ENCODE results near the gene CTNNAL1.
"Not testable (repeated sequence)": the region's sequence is repeated elsewhere in the genome, so short reads cannot be mapped to it uniquely, and the experiment has no call there.

The CTNNAL1 gene

DNA sequence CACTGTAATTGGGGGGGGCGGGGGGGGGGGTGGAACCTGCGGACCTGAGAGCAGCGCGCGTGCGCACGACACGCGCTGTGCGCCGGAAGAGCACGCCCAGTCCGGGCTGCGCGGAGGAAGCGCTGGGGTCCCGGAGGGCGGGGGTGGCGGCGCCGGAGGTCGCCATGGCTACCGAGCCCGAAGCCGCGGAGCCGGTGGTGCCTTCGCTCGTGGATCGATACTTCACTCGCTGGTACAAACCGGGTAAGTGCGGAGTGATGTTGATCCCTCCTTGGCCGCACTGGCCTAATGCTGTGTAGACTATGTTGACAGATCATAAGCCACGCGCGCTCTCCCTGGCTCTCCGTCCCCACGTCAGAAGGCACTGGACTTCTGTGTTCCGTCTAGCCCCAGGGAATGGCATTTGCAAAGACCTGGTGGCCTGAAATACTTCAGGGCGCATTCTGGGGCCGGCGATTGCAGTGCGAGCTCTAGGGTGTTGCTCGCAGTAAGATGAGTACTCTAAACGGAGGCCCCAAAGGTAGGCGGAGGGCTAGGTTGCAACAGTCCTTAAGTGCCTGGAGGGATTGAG, 78.9 kb downstream of the CTNNAL1 start, which contains the start of gene ABITRAM:
TSS of gene ABITRAM (plus strand) at position 78 of the 571 bp plus-strand sequence. CDS start at position 165, 87 bp downstream.
- DNase-seq (ENCODE audit: low read depth in 2 of 2, low spot score in 1 of 2) = peak; percentile 53 to 64

GRCh38 chr9:108933718-108934322, 79.5 kb downstream of the CTNNAL1 start, which contains the start of gene ELP1:
Gene ELP1 (minus strand): TSS chr9:108934124. CDS start chr9:108931146, 2,978 bp downstream.
- DNase-seq (ENCODE audit: low read depth in 2 of 2, low spot score in 1 of 2) = peak; percentile 86

- DNase-seq (ENCODE audit: low read depth in 2 of 2, low spot score in 1 of 2) = no peak
These were observed 80.0 kb downstream of the CTNNAL1 start for GRCh38 chr9:108933231-108933717.

DNA sequence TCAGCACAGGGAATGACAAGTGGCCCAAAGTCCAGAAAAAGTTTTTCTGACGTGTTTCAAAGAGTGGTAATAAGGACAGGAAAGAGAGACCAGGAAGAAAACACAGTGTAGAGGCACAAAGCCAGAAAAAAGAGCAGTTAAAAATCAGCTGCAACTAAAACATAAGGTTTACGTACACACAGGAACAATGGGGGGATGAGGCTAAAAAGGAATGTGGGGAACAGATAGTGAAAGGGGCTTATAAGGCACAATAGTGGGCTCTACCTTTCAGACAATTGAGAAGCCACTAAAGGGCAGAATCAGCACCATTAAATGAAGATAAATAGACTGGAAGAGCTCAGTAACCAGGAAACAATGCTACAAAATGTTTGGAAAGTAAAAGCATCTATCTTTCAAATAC, 84.9 kb downstream of the CTNNAL1 start:
- no peak for DNase-seq (ENCODE audit: low read depth in 2 of 2, low spot score in 1 of 2)

GRCh38 chr9:108924466-108924865, 88.8 kb downstream of the CTNNAL1 start:
- no peak for DNase-seq (ENCODE audit: low read depth in 2 of 2, low spot score in 1 of 2)

DNA sequence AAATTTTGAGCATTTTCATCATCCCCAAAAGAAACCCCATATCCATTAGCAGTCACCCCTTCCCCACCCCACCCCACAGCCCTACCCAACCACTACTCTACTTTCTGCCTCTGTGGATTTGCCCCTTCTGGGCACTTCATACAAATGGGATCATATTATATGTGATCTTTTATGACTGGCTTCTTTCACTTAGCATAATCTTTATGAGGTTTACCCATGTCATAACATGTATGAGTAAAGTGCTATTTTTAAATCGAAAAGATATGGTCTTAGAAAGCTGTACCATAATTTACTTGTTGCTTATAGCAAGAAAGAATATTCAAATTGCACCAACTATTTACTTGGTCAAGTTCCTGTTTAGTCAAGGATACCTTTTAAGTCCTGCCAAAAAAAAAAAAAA, 92.1 kb downstream of the CTNNAL1 start:
- DNase-seq (ENCODE audit: low read depth in 2 of 2, low spot score in 1 of 2) = no peak

DNA sequence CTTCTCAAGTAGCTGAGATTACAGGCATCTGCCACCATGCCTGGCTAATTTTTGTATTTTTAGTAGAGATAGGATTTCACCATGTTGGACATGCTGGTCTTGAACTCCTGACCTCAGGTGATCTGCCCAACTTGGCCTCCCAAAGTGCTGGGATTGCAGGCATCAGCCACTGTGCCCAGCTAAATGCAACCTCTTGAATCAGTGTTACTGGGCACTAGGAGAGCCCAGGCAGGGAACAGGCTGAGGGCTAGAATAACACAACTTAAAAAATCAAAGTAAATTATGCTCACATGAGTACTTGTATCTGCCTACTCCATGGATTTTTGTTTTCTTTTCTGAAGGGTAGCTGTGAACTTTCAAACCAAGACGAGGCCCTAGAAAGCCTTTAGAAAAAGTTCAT, 92.9 kb downstream of the CTNNAL1 start:
- not testable (repeated sequence) for DNase-seq (ENCODE audit: low read depth in 2 of 2, low spot score in 1 of 2)

GRCh38 chr9:108919517-108919916, 93.8 kb downstream of the CTNNAL1 start:
- no peak for DNase-seq (ENCODE audit: low read depth in 2 of 2, low spot score in 1 of 2)

DNA sequence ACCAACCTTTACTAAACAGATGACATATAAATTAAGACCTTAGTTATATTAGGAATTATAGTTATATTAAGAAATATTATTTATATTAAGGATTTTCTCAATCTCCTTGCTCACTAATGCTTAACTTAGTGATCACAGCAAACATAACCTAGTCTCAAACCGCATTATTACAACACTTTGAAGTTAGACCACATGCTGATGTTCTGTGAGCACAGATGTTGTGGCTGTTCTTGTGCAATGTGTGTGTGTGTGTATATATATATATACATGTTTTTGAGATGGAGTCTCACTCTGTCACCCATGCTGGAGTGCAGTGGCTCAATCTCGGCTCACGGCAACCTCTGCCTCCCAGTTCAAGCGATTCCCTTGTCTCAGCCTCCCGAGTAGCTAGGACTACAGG, 99.9 kb downstream of the CTNNAL1 start:
- DNase-seq (ENCODE audit: low read depth in 2 of 2, low spot score in 1 of 2) = no peak

DNA sequence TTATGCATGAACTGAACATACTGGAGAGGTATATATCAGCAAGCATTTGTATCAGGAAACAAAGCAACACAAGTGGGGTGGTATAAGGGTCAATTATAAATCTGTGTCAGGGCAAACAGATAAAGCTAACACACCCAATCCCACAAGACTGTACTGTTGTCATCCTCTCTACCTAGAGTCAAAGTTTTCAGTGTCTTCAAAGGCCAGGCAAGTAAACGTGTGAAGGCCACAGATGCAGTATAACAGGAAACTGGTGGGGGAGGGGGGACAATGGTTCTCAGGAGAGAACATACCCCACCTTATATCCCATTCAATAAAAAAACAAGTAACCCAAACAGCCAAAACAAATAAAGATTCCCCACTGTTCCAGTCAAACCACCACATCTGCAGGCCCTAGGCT, 101.5 kb downstream of the CTNNAL1 start:
- no peak for DNase-seq (ENCODE audit: low read depth in 2 of 2, low spot score in 1 of 2)

- no peak for DNase-seq (ENCODE audit: low read depth in 2 of 2, low spot score in 1 of 2)
These were observed 102.4 kb downstream of the CTNNAL1 start for GRCh38 chr9:108910914-108911313.

- DNase-seq (ENCODE audit: low read depth in 2 of 2, low spot score in 1 of 2) = no peak
These were observed 102.9 kb downstream of the CTNNAL1 start for GRCh38 chr9:108910402-108910801.

DNA sequence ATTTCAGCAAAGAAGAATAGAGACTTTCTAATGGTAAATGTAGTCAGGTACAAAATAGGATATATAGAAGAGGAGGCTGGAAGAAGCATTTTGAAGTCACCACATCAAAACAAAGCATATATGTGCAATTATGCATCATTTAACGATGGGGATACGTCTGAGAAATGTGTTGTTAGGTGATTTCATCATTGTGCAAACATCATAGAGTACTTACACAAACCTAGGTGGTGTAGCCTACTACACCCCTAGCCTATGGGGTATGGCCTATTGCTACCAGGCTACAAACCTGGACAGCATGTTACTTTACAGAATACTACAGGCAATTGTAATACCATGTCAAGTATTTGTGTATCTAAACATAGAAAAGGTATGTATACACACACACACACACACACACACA, 107.8 kb downstream of the CTNNAL1 start:
- no peak for DNase-seq (ENCODE audit: low read depth in 2 of 2, low spot score in 1 of 2)

DNA sequence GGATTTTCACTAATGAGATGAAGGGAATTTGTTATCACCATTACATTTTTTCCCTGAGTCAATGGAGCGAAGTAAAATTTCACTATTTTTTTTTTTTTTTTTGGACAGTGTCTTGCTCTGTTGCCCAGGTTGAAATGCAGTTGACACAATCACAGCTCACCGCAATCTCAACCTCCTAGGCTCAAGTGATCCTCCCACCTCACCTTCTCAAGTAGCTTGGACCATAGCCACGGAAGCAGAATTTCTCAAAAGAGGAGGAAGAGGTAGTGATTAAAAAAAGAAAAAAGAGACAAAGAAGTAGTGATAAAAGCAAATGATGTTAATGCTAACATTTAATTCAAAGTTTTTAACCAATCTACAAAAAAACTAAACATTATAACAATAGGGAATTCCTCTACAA, 109.1 kb downstream of the CTNNAL1 start:
- no peak for DNase-seq (ENCODE audit: low read depth in 2 of 2, low spot score in 1 of 2)

DNA sequence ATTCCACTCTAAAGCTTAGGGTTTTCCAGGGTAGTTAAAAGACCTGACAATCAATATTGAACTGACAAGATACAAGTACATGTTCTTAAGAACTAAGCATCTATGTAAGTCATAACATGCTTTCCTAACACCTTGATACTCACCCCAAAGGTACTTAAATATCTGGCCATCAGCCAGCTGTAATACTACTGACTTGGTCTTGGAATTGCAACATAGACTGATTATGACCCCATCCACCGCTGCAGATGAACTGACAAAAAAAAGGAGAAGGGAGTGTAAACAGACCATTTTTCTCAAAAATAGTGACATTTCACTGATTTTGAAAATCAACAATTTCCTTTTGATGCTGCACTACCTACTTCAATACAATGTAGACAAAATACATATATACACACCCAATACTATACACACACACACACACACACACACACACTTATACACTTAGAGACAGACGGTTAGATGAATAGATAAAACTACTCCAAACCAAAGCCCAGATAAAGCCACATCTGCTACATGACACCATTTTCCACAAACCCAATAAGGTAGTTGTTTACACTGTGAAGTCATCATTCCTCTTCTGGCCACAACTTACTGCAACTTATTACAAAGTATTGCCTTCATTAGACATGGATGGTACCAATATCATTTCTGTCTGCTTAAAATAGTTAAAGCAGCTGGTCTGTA, 109.7 kb downstream of the CTNNAL1 start:
- no peak for DNase-seq (ENCODE audit: low read depth in 2 of 2, low spot score in 1 of 2)

GRCh38 chr9:108900176-108900575, 113.1 kb downstream of the CTNNAL1 start:
- DNase-seq (ENCODE audit: low read depth in 2 of 2, low spot score in 1 of 2) = no peak

GRCh38 chr9:108899023-108899695, 114.1 kb downstream of the CTNNAL1 start:
- DNase-seq (ENCODE audit: low read depth in 2 of 2, low spot score in 1 of 2) = not testable (repeated sequence)

- DNase-seq (ENCODE audit: low read depth in 2 of 2, low spot score in 1 of 2) = no peak
These were observed 115.8 kb downstream of the CTNNAL1 start for GRCh38 chr9:108897324-108898096.

DNA sequence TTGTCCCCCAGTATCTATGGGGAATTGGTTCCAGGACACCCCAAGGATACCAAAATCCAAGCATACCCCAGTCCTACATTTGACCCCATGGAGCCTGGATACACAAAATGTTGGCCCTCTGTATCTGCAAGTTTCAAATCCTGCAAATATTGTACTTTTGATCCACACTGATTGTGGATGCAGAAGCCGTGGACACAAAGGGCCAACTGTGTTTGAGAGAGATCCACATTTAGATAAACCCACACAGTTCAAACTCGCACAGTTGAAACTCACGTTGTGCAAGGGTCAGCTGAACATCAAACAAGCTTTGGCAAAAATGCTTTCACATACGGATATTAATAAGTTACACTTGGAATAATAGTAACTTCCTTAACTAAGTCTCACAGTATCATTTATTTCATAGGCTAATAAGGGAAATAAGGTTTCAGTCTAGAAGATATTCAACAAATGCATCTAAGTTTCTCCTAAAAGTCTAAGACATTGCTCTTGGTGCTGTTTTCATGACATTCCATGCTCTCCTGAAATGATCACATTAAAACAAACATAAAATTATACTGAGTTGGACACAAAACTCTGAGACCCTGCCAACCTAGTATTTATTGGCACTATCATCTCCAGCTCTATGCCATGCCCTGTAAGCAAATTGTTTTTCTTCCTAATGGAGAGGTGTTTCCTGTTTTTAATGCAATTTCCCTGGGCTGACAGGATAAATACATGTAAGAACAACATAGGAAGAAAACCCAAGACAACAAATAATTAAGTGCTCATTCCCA, 118.9 kb downstream of the CTNNAL1 start:
- no peak for DNase-seq (ENCODE audit: low read depth in 2 of 2, low spot score in 1 of 2)

All from stimulated activated CD8-positive, alpha-beta memory T cell treated with anti-CD3 and anti-CD28 coated beads, Interleukin-4, amount 100 ng/mL, for 1 hour (primary cell).